ENCODE measurements around the gene SBF2. TPM values are rescaled to one million over a fixed set of nuclear protein-coding genes. Genes with fewer than 3 reads are reported as not detected.

The SBF2 gene
- total and polyA plus RNA-seq, 2 of the 13 experiments (the other 11 are each of a cell fraction or from before 2014, with no cell fraction given): 24.0 to 45.8 TPM

- TF ChIP-seq KIAA2018 (CRISPR knock-in tag; IDR thresholded peaks at IDR 0.05; ENCODE audit: borderline replicate concordance) (peak; percentile 73; the same call in 1 of the 2 replicates), CREB3 (CRISPR knock-in tag; IDR thresholded peaks at IDR 0.05) (no peak), ATF5 (CRISPR knock-in tag; IDR thresholded peaks at IDR 0.05; ENCODE audit: low read depth) (no peak), ZNF775 (CRISPR knock-in tag; IDR thresholded peaks at IDR 0.05; ENCODE audit: borderline replicate concordance) (no peak), LBX2 (CRISPR knock-in tag; IDR thresholded peaks at IDR 0.05; ENCODE audit: borderline replicate concordance) (no peak), GTF3A (CRISPR knock-in tag; conservative IDR thresholded peaks at IDR 0.05) (no peak), CSRNP2 (CRISPR knock-in tag; conservative IDR thresholded peaks at IDR 0.05; ENCODE audit: low read depth) (no peak), SNAPC5 (CRISPR knock-in tag; IDR thresholded peaks at IDR 0.05; ENCODE audit: borderline replicate concordance) (no peak), ONECUT2 (CRISPR knock-in tag; IDR thresholded peaks at IDR 0.05) (no peak), ZXDC (CRISPR knock-in tag; IDR thresholded peaks at IDR 0.05) (no peak), KDM6A (CRISPR knock-in tag; IDR thresholded peaks at IDR 0.05; ENCODE audit: low read depth) (peak; percentile 94), MYC (CRISPR knock-in tag; IDR thresholded peaks at IDR 0.05; ENCODE audit: borderline replicate concordance) (peak; percentile 53; the same call in 1 of the 2 replicates)
These were observed 4.9 kb downstream of the SBF2 start (continued) for GRCh38 chr11:10288881-10289764.
